ENCODE results near the gene IGFN1.
"Not testable (repeated sequence)": the region's sequence is repeated elsewhere in the genome, so short reads cannot be mapped to it uniquely, and the experiment has no call there.

Gene IGFN1

GRCh38 chr1:201217146-201217545, 26.5 kb downstream of the IGFN1 start:
- DNase-seq (ENCODE audit: low read depth in 2 of 2) = no peak

- DNase-seq (ENCODE audit: low read depth in 2 of 2) = no peak
Observed at GRCh38 chr1:201217851-201218250, 27.2 kb downstream of the IGFN1 start.

- DNase-seq (ENCODE audit: low read depth in 2 of 2) = no peak
Observed at GRCh38 chr1:201218409-201218808, 27.8 kb downstream of the IGFN1 start.

- no peak for DNase-seq (ENCODE audit: low read depth in 2 of 2)
Observed at GRCh38 chr1:201219481-201220387, 29.1 kb downstream of the IGFN1 start.

DNA sequence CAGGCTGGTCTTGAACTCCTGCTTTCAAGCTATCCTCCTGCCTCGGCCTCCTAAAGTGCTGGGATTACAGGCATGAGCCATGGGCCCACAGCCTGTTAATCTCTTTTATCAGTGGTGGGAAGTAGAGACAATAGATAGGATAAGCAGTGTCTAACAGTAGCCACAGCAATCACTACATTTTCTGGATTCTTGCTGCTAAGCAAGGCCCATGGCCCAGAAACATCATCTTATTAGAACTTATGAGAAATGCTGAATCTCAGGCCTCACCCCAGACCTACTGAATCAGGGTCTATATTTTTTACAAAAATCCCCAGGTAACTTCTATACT, 29.7 kb downstream of the IGFN1 start:
- DNase-seq (ENCODE audit: low read depth in 2 of 2) = no peak

DNA sequence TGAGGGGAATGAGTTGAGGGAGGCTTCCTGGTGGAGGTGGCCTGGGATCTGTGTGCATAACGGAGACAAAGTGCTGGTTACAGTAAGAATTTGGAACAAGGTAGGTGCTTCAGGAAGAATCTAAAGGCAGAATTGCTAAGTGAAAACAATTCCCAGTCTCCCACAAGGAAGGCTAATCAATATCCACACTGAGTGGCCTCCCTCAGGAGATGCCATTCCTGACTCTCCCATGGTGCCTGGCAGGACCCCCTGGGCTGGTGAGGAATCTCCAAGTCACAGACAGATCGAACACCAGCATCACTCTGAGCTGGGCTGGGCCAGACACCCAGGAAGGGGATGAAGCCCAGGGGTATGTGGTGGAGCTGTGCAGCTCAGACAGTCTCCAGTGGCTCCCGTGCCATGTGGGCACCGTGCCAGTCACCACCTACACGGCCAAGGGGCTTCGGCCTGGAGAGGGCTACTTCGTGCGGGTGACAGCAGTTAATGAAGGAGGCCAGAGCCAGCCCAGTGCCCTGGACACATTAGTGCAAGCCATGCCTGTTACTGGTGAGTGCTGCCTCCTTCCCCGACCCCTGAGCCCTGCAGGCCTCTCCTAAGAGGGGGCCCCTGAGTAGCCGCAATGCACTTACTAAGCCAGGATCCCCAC, 30.7 kb downstream of the IGFN1 start:
- DNase-seq (ENCODE audit: low read depth in 2 of 2) = no peak

- DNase-seq (ENCODE audit: low read depth in 2 of 2) = no peak
Observed at GRCh38 chr1:201222125-201222524, 31.5 kb downstream of the IGFN1 start.

DNA sequence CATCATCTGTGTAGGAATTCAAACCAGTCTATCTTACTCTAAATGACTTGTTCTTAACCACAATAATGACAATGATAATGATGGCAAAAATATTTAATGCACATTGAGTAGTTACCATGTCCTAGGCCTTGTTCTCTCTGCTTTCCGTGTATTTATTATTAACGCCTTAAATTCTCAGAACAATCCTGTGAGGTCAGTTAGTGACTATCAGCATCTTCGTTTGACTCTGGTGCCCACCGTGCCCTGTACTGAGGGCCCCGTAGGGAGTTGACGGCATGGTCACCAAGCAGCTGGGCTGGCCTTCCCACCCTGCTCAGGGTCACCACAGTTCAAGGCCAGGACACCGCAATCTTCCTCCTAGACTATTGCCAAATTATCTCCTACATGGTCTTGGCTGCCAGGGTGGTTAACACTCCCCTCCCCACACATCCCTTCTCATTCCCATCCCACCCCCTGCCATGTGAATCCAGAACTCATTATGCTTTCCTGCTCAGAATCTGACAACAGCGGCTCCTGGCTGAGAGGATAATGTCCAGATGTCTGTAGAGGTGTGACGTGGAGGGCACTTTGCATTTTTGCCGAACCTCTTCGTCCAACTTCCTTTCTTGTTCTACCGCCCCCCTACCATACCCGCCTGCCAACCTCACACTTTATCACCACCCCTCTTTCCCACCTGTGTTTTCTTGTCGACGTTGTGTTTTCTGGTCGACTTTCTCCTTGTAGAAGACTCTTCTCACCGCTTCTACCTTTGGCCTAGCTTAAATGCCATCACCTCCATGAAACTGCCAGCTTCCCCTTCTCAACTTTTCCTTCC, 33.4 kb downstream of the IGFN1 start:
- no peak for DNase-seq (ENCODE audit: low read depth in 2 of 2)

DNA sequence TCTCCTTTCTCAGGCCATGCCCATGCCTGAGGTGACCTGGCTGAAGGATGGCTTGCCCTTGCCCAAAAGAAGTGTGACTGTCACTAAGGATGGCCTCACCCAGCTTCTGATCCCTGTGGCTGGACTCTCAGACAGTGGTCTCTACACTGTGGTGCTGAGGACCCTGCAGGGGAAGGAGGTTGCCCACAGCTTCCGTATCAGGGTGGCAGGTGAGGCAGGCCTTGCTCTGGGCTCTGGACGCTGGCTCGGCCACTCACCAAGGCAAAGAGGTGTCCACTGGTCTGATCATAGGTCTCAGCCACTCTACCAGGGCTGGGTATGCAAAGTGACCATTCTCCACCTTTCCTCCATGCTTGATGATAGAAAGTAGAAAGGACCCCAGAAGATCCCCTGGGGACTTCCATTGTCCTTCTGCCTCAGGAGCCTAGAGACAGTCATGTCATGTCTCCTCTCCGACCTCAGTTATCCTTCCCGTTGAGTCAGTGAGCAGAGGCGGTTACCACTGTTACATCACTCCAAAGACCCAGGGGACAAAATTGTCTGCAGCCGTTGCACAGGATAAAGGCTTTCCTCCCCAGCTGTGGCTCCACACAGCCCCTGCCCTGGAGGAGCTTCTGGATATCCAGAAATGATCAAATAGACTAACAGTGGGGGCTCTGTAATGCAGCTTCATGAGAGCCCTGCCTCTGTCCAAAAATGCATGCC, 34.2 kb downstream of the IGFN1 start:
- no peak for DNase-seq (ENCODE audit: low read depth in 2 of 2)

DNA sequence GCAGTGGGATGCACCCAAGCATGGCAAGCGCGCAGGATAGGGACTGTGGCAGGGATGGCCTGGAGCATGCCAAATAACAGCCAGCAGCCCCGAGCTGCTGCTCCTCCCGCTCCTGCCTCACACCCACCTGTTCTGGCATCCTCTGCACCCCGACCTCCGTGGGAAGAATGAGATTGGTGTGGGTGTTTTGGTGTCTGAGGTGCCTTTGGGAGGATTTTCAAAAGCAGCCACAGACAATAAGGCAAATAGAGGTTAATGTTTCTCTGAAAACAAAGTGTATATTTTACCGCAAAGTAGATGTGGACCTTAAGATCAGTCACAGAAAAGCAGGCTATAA, 35.5 kb downstream of the IGFN1 start:
- no peak for DNase-seq (ENCODE audit: low read depth in 2 of 2)

- no peak for DNase-seq (ENCODE audit: low read depth in 2 of 2)
Observed at GRCh38 chr1:201226859-201227488, 36.4 kb downstream of the IGFN1 start.

GRCh38 chr1:201228011-201228983, 37.7 kb downstream of the IGFN1 start:
- DNase-seq (ENCODE audit: low read depth in 2 of 2) = no peak

- no peak for DNase-seq (ENCODE audit: low read depth in 2 of 2)
Observed at GRCh38 chr1:201229095-201229494, 38.5 kb downstream of the IGFN1 start.

GRCh38 chr1:201229771-201230635, 39.4 kb downstream of the IGFN1 start:
- no peak for DNase-seq (ENCODE audit: low read depth in 2 of 2)

- no peak for DNase-seq (ENCODE audit: low read depth in 2 of 2)
Observed at GRCh38 chr1:201230676-201231075, 40.1 kb downstream of the IGFN1 start.

GRCh38 chr1:201239646-201240045, 49.0 kb downstream of the IGFN1 start:
- not testable (repeated sequence) for DNase-seq (ENCODE audit: low read depth in 2 of 2)

- DNase-seq (ENCODE audit: low read depth in 2 of 2) = no peak
Observed at GRCh38 chr1:201240171-201240570, 49.5 kb downstream of the IGFN1 start.

GRCh38 chr1:201241736-201242135, 51.1 kb downstream of the IGFN1 start:
- DNase-seq (ENCODE audit: low read depth in 2 of 2) = no peak

GRCh38 chr1:201245082-201245481, 54.5 kb downstream of the IGFN1 start:
- no peak for DNase-seq (ENCODE audit: low read depth in 2 of 2)

Data from fibroblast of skin of left biceps (primary cell).